NCI-H510A treated with DMSO at 0.1 percent for 48 hours (cell line): ENCODE data around the gene TOP2A.
"Not testable (repeated sequence)": the region's sequence is repeated elsewhere in the genome, so short reads cannot be mapped to it uniquely, and the experiment has no call there.

ENCODE experiments used
- DNase-seq: peaks from one replicate; lab custom pipeline; 2025; lab: John Stamatoyannopoulos, UW

The TOP2A gene

GRCh38 chr17:40375786-40376185, 41.9 kb downstream of the TOP2A start:
- DNase-seq, result not testable (repeated sequence)

GRCh38 chr17:40374821-40375498, 42.7 kb downstream of the TOP2A start:
- no peak for DNase-seq

GRCh38 chr17:40373999-40374398, 43.7 kb downstream of the TOP2A start:
- DNase-seq, result no peak

- no peak for DNase-seq
Measured at GRCh38 chr17:40373324-40373723, 44.4 kb downstream of the TOP2A start.

- not testable (repeated sequence) for DNase-seq
Measured at GRCh38 chr17:40372644-40373043, 45.1 kb downstream of the TOP2A start.

GRCh38 chr17:40372031-40372430, 45.7 kb downstream of the TOP2A start:
- no peak for DNase-seq

- DNase-seq, result peak; percentile 44
Measured at GRCh38 chr17:40371261-40371929, 46.3 kb downstream of the TOP2A start.

- DNase-seq, result no peak
Measured at GRCh38 chr17:40369923-40370322, 47.8 kb downstream of the TOP2A start.

- not testable (repeated sequence) for DNase-seq
Measured at GRCh38 chr17:40367728-40368127, 50.0 kb downstream of the TOP2A start.

GRCh38 chr17:40366861-40367518, 50.7 kb downstream of the TOP2A start:
- no peak for DNase-seq

- DNase-seq, result no peak
Measured at GRCh38 chr17:40366076-40366860, 51.4 kb downstream of the TOP2A start.

- no peak for DNase-seq
Measured at GRCh38 chr17:40364906-40365305, 52.8 kb downstream of the TOP2A start.

GRCh38 chr17:40364121-40364861, 53.4 kb downstream of the TOP2A start, which contains the start of gene GJD3:
GJD3 (minus strand) TSS chr17:40364737; CDS start chr17:40363815, 922 bp downstream.
- no peak for DNase-seq

- DNase-seq, result peak; percentile 47
Measured at GRCh38 chr17:40363111-40363827, 54.4 kb downstream of the TOP2A start.

- peak; percentile 54 for DNase-seq
Measured at GRCh38 chr17:40362696-40363110, 55.0 kb downstream of the TOP2A start.

GRCh38 chr17:40361925-40362695, 55.6 kb downstream of the TOP2A start:
- DNase-seq, result no peak

GRCh38 chr17:40361063-40361924, 56.4 kb downstream of the TOP2A start:
- no peak for DNase-seq

- DNase-seq, result no peak
Measured at GRCh38 chr17:40360091-40360490, 57.6 kb downstream of the TOP2A start.
